Measurements from ENCODE around the gene ZFR2. TPM values are rescaled to one million over a fixed set of nuclear protein-coding genes. Genes with fewer than 3 reads are reported as not detected.

ZFR2 gene
- total RNA-seq, 3 donors from 2014 or later: 0.66 TPM; not detected in 2

DNA sequence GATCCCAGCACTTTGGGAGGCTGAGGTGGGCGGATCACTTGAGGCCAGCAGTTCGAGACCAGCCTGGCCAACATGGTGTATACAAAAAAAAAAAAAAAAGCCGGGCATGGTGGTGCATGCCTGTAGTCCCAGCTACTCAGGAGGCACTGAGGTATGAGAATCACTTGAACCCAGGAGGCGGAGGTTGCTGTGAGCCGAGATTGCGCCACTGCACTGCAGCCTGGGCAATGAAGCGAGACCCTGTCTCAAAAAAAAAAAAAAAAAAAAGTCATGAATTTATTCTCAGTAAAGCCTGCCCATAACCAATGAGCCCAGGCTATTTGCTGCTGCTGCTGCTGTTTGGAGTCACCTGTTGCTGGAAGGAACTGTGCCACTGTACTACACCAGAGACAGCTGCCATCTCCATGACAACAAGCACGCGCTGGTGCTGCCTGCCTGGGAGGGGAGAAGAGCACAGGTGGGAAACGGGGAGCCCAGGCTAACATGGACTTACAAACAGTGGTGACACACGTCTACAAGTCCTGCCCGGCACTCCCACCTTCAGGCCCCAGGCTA is 11.3 kb downstream of the ZFR2 start:
- Histone ChIP-seq H3K9me3 (no peaks in the 10 kb centered on the region), H3K36me3 (ENCODE audit: low read depth) (no peaks in the 10 kb centered on the region), H3K4me1 (ENCODE audit: low read depth) (no peaks in the 10 kb centered on the region), H3K4me3 (no peak overlapping the region)
- intact Hi-C loops (cut with DNase I, micrococcal nuclease): no loop called here
- ATAC-seq: peak; percentile 27
- TF ChIP-seq, protein P1, sequence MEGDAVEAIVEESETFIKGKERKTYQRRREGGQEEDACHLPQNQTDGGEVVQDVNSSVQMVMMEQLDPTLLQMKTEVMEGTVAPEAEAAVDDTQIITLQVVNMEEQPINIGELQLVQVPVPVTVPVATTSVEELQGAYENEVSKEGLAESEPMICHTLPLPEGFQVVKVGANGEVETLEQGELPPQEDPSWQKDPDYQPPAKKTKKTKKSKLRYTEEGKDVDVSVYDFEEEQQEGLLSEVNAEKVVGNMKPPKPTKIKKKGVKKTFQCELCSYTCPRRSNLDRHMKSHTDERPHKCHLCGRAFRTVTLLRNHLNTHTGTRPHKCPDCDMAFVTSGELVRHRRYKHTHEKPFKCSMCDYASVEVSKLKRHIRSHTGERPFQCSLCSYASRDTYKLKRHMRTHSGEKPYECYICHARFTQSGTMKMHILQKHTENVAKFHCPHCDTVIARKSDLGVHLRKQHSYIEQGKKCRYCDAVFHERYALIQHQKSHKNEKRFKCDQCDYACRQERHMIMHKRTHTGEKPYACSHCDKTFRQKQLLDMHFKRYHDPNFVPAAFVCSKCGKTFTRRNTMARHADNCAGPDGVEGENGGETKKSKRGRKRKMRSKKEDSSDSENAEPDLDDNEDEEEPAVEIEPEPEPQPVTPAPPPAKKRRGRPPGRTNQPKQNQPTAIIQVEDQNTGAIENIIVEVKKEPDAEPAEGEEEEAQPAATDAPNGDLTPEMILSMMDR (IDR thresholded peaks at IDR 0.05): no peak
- no peak for DNase-seq

DNA sequence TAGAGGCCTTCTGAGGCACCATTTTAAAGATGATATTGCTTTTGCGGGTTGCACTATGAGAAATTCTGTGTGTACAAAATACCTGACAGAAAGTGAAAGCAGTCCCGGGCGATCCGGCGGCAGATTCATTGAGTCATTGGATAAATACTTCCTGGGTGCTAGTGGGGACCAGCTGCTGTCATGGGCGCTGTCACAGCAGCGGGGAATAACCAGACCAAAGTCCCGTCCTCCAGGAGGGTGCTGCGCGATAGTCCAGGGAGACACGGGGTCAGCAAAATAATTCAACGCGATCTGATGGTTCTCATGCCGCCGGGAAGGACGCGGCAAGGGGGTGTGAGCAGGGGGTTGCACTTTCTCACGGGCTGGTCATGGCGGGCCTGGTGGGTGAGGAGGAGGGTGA is 13.5 kb downstream of the ZFR2 start:
- Histone ChIP-seq H3K4me3 (no peak overlapping the region), H3K36me3 (ENCODE audit: low read depth) (no peaks in the 10 kb centered on the region), H3K4me1 (ENCODE audit: low read depth) (no peaks in the 10 kb centered on the region), H3K9me3 (peaks cover 12% of the 10 kb centered on the region)
- DNase-seq (peak; percentile 52 to 61 (median 53)), ATAC-seq (peak; percentile 93)
- TF ChIP-seq, protein P1 (IDR thresholded peaks at IDR 0.05): no peak
- intact Hi-C loops (cut with DNase I, micrococcal nuclease): no loop called here

DNA sequence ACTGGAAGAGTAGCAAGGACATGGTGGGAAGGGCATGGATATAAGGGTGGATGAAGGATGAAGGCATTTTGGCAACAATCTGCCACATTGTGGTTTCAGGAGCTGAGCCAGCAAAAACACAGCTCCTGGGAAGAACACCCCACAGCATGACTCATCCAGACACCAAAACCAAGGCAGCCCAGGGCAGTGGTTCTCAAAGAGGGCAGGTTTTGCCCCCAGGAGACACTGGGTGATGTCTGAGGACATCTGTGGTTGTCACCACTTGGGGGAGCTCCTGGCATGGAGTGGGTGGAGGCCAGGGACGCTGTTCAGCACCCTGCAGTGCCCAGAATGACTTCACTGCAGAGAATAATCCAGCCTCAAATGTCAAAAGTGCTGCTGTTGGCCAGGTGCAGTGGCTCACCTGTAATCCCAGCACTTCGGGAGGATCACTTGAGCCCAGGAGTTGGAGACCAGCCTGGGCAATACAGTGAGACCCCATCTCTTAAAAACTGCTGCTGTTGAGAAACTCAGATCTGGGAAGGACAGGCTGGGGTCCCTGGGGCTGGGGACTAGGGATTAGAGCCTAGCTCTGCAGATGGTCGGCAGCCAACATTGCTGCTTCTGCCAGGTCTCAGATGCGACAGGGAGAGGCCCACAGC is 16.1 kb downstream of the ZFR2 start:
- H3K4me3 ChIP-seq: no peak overlapping the region
- peaks cover 12% of the 10 kb centered on the region for H3K9me3 ChIP-seq
- no peaks in the 10 kb centered on the region for H3K36me3 ChIP-seq (ENCODE audit: low read depth)
- H3K4me1 ChIP-seq (ENCODE audit: low read depth): no peaks in the 10 kb centered on the region
- DNase-seq (peak in 2 of 3 donors; percentile 62 to 68), ATAC-seq (peak; percentile 44)
- intact Hi-C loops (cut with DNase I, micrococcal nuclease): no loop called here
- TF ChIP-seq, protein P1 (IDR thresholded peaks at IDR 0.05): no peak

DNA sequence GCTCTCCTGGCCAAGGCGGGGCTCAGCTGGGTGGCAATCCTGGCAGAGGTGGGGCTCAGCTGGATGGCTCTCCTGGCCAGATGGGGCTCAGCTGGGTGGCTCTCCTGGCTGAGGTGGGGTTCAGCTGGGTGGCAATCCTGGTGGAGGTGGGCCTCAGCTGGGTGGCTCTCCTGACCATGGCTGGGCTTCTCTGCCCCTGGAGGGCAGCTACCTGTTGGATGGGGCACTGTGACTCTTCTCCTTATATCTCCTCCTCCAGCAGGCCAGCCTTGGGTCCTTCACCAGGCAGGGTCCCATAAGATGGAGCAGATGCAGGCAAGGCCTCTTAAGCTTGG is 16.7 kb downstream of the ZFR2 start:
- H3K4me1 ChIP-seq (ENCODE audit: low read depth): no peaks in the 10 kb centered on the region
- intact Hi-C loops (cut with DNase I, micrococcal nuclease): no loop called here
- ATAC-seq (no peak), DNase-seq (no peak)
- H3K36me3 ChIP-seq (ENCODE audit: low read depth): no peaks in the 10 kb centered on the region
- no peak overlapping the region for H3K4me3 ChIP-seq
- TF ChIP-seq, protein P1 (IDR thresholded peaks at IDR 0.05): no peak
- H3K9me3 ChIP-seq: peaks cover 12% of the 10 kb centered on the region

DNA sequence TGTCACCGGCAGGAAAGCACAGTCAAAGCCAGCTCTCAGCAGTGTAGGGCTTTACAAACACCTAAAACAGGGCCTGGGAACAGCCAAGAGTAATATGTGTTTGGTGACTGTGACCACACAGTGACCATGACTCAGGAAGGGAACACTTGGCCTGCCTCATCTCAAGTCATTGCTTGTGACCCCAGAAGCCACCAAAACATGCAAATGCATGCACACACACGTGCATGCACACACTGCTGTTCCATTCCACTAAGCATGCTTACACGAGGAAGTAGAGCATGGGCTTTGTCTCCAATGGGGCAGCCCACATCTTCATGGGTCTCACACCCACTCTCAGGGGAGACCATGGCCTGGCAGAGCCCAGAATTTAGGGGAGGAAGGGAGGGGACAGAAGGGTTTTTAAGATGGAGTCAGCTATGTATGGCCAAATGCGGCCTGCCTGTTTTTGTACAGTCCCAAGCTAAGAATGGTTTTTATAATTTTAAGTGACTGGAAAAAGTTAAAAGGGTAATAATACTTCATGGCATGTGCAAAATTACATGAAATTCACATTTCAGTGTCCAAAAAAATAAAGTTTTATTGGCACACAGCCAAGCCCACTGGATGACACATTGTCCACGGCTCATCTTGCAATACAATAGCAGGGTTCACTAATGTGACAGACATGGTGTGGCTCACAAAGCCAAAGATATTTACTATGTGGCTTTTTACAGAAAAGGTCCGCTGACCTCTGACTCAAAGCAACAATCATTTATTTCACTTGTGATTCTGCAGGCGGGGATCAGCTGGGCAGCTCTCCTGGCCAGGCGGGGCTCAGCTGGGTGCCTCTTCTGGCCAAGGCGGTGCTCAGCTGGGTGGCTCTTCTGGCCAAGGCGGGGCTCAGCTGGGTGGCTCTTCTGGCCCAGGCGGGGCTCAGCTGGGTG is 17.3 kb downstream of the ZFR2 start:
- ATAC-seq: no peak
- no peaks in the 10 kb centered on the region for H3K36me3 ChIP-seq (ENCODE audit: low read depth)
- TF ChIP-seq, protein P1 (IDR thresholded peaks at IDR 0.05): no peak
- no peak for DNase-seq
- H3K4me1 ChIP-seq (ENCODE audit: low read depth): no peaks in the 10 kb centered on the region
- peaks cover 12% of the 10 kb centered on the region for H3K9me3 ChIP-seq
- intact Hi-C loops (cut with DNase I, micrococcal nuclease): no loop called here
- no peak overlapping the region for H3K4me3 ChIP-seq
